Measurements from ENCODE around the gene OR7A5. TPM values are rescaled to one million over a fixed set of nuclear protein-coding genes. Genes with fewer than 3 reads are reported as not detected.

The OR7A5 gene
- total and polyA plus RNA-seq, 4 donors, result not detected

GRCh38 chr19:14837391-14837790 is 2.4 kb upstream of the OR7A5 start:
- Histone ChIP-seq H3K4me1 (ENCODE audit: control insufficient read depth in 4 of 4, insufficient read depth in 4 of 4, low read length in 3 of 4) (peaks cover 0 to 1% (median 0%) of the 10 kb centered on the region in 4 donors), H3K4me3 (ENCODE audit: low read depth in 1 of 3, low read length in 3 of 3) (no peak overlapping the region), H3K9me3 (ENCODE audit: control insufficient read depth in 4 of 4, low read length in 3 of 4) (peaks cover 0 to 4% (median 0%) of the 10 kb centered on the region in 4 donors), H3K36me3 (ENCODE audit: control insufficient read depth in 4 of 4, insufficient read depth in 3 of 4, low read depth in 1 of 4, low read length in 3 of 4) (no peaks in the 10 kb centered on the region), H3K27ac (ENCODE audit: low read depth in 1 of 2, low read length in 2 of 2) (no peak overlapping the region), H3K27me3 (ENCODE audit: control insufficient read depth in 4 of 4, insufficient read depth in 4 of 4, low read length in 3 of 4) (peaks cover 0 to 7% (median 0%) of the 10 kb centered on the region in 4 donors), H3K9ac (ENCODE audit: low read depth in 1 of 2, low read length in 2 of 2) (no peak overlapping the region)
- DNase-seq (ENCODE audit: low spot score), result no peak
- TF ChIP-seq REST (IDR thresholded peaks at IDR 0.05), result no peak
- no peak for TF ChIP-seq NR2F2 (IDR thresholded peaks at IDR 0.05)
- TF ChIP-seq HNF4A (conservative IDR thresholded peaks at IDR 0.05), result no peak
- TF ChIP-seq FOXA2 (IDR thresholded peaks at IDR 0.05), result no peak
- no peak for TF ChIP-seq RAD21 (IDR thresholded peaks at IDR 0.05)
- no peak for TF ChIP-seq ZBTB33 (IDR thresholded peaks at IDR 0.05)
- TF ChIP-seq RXRA (IDR thresholded peaks at IDR 0.05), result no peak
- no peak for TF ChIP-seq ATF3 (IDR thresholded peaks at IDR 0.05)
- TF ChIP-seq SP1 (IDR thresholded peaks at IDR 0.05), result no peak
- no peak for TF ChIP-seq TAF1 (conservative IDR thresholded peaks at IDR 0.05)
- WGBS, result 65% methylated on average over 4 of the region's 4 CpGs

GRCh38 chr19:14830702-14831101 is 4.3 kb downstream of the OR7A5 start:
- DNase-seq (ENCODE audit: low spot score), result no peak
- H3K9me3 ChIP-seq (ENCODE audit: control insufficient read depth in 4 of 4, low read length in 3 of 4), result peaks cover 0 to 2% (median under 1%) of the 10 kb centered on the region in 4 donors
- H3K4me1 ChIP-seq (ENCODE audit: control insufficient read depth in 4 of 4, insufficient read depth in 4 of 4, low read length in 3 of 4), result peaks cover 0 to 1% (median 0%) of the 10 kb centered on the region in 4 donors
- no peak overlapping the region for H3K27ac ChIP-seq (ENCODE audit: low read depth in 1 of 2, low read length in 2 of 2)
- 56% methylated on average over 4 of the region's 4 CpGs for WGBS
- H3K4me3 ChIP-seq (ENCODE audit: low read depth in 1 of 3, low read length in 3 of 3), result no peak overlapping the region
- H3K27me3 ChIP-seq (ENCODE audit: control insufficient read depth in 4 of 4, insufficient read depth in 4 of 4, low read length in 3 of 4), result peaks cover 0 to 3% (median 1%) of the 10 kb centered on the region in 4 donors
- H3K9ac ChIP-seq (ENCODE audit: low read depth in 1 of 2, low read length in 2 of 2), result no peak overlapping the region
- no peaks in the 10 kb centered on the region for H3K36me3 ChIP-seq (ENCODE audit: control insufficient read depth in 4 of 4, insufficient read depth in 3 of 4, low read depth in 1 of 4, low read length in 3 of 4)
- TF ChIP-seq FOXA1 (IDR thresholded peaks at IDR 0.05), result no peak
- no peak for TF ChIP-seq RXRA (IDR thresholded peaks at IDR 0.05)
- no peak for TF ChIP-seq TAF1 (conservative IDR thresholded peaks at IDR 0.05)
- TF ChIP-seq SP1 (IDR thresholded peaks at IDR 0.05), result no peak
- TF ChIP-seq CTCF (IDR thresholded peaks at IDR 0.05; ENCODE audit: low read depth, low read length, missing input control), result no peak
- TF ChIP-seq HNF4A (conservative IDR thresholded peaks at IDR 0.05), result no peak
- no peak for TF ChIP-seq EGR1 (IDR thresholded peaks at IDR 0.05; ENCODE audit: low read depth in 2 of 2)
- no peak for TF ChIP-seq MAX (IDR thresholded peaks at IDR 0.05)
- no peak for TF ChIP-seq FOXA2 (IDR thresholded peaks at IDR 0.05)
- TF ChIP-seq YY1 (IDR thresholded peaks at IDR 0.05), result no peak
- no peak for TF ChIP-seq JUND (IDR thresholded peaks at IDR 0.05)
- TF ChIP-seq REST (IDR thresholded peaks at IDR 0.05), result no peak
- TF ChIP-seq RAD21 (IDR thresholded peaks at IDR 0.05), result no peak
- no peak for TF ChIP-seq ZBTB33 (IDR thresholded peaks at IDR 0.05)
- no peak for TF ChIP-seq ATF3 (IDR thresholded peaks at IDR 0.05)
- no peak for TF ChIP-seq HNF4G (IDR thresholded peaks at IDR 0.05)
- no peak for TF ChIP-seq GABPA (IDR thresholded peaks at IDR 0.05 in 1 of 2, conservative IDR thresholded peaks at IDR 0.05 in 1 of 2)
